Fibroblast of skin of left quadriceps (primary cell): ENCODE measurements around the gene FBXO47.
"Not testable (repeated sequence)": the region's sequence is repeated elsewhere in the genome, so short reads cannot be mapped to it uniquely, and the experiment has no call there.

ENCODE experiments used
- DNase-seq, 2 experiments: peaks; one replicate each; pipeline ENCODE4 v3.0.0-alpha.2; 2013; ENCODE audit warnings: low read depth in 2 of 2

FBXO47 gene

DNA sequence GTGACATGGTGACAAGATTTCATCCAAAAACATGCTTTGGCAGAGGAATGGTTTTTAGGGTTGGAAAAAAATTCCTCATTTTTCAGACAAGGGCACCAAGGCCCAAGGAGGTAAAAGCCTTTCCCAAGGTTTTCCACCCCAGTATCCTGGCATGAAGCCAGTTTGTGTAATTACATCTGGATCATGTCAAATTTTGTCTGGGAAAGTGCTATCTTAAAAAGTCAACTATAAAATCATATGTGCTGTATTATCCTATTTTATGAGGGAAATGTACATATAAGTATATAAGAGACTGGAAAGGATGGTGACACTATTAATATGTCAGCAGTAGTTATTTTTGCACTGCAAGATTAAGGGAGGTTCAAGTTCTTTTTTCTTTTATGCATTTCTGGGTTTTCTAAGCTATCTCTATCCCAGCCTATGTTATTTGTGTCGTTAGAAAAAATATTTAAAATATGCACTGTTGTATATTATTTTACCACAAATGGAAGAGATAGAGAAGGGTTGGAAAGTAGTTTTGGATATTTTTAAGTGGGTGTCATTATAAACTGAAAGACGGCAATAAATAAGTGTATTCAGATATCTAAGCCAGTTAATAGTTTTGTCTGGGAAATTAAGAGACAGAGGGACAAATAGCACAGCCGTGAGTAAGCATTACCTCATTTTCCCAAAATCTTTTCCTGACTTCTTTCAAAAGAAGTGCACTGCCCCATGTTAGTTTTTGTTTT lies 13.5 kb upstream of the FBXO47 start:
- peak; percentile 37 to 41 for DNase-seq

DNA sequence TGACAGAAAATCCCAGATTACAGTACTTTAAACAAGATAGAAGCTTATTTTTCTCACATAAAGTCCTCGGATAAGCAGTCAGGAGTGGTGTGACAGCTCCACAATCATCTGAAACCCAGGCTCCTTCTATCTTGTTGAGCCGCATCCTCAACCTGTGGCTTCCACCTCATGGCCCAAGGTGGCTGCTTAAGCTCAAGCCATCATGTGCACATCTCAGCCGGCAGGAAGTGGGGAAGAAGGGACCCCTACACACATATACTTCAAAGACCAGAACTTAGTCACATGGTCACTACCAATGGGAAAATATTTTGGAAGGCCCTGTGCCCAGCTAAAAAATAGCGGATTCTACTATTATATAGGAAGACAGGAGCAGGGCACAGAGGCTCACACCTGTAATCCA lies 11.0 kb upstream of the FBXO47 start:
- no peak for DNase-seq

DNA sequence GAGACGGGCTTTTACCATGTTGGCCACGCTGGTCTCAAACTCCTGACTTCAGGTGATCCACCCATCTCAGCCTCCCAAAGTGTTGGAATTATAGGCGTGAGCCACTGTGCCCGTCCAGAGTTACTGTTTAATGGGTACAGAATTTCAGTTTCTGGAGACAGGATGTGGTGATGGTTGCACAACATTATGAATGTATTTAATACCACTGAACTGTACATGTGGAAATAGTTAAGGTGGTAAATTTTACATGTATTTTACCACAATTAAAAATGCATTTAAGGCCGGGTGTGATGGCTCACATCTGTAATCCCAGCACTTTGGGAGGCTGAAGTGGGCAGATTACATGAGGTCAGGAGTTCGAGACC lies 9.0 kb upstream of the FBXO47 start:
- peak; percentile 37 to 44 for DNase-seq

DNA sequence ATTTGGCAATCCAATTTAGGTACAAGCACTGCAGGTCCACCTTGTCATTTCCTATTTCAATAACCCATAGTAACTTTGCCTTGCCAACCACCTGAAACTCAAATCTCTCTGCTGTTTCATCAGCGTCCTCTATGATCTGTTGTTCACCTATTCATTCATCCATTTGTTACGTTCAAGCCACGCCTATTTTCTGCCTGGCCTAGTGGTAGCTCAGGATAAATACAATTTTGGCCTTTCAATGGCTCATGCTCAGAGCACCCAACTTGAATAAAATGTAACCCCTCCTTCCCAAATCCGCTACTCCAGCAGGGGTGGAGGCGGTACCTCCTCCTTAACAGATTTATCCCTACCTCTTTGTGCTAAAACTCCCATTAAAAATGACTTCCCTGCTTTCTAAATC lies 3.6 kb upstream of the FBXO47 start:
- DNase-seq: no peak

DNA sequence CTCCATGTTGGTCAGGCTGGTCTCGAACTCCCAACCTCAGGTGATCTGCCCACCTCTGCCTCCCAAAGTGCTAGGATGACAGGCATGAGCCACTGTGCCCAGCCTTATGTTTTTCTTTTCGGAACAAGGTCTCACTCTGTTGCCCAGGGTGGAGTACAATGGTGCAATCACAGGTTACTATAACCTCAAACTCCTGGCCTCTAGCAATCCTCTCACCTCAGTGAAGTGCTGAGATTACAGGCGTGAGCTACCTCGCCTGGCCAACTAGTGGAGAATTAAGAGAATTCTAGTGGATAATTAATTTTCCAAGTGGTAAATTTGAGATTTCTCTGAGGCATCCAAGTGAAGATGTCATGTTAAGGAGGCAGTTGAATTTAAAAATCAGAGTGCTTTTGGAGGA lies 2.9 kb upstream of the FBXO47 start:
- no peak for DNase-seq

DNA sequence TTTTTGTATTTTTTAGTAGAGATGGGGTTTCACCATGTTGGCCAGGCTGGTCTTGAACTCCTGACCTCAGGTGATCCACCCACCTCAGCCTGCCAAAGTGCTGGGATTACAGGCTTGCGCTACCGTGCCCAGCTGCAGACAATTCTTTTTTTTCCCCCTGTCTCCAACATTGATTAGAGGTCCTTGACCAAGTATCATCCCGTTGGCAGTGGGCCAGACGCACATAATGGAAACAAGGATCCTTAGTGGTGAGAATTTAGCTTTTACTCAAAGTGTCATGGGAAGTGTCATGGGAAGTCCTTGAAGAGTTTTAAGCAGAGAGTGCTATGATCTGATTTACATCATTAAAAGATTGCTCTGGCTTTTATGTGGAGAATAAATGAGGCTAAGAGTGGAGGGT lies 2.1 kb upstream of the FBXO47 start:
- DNase-seq: no peak

DNA sequence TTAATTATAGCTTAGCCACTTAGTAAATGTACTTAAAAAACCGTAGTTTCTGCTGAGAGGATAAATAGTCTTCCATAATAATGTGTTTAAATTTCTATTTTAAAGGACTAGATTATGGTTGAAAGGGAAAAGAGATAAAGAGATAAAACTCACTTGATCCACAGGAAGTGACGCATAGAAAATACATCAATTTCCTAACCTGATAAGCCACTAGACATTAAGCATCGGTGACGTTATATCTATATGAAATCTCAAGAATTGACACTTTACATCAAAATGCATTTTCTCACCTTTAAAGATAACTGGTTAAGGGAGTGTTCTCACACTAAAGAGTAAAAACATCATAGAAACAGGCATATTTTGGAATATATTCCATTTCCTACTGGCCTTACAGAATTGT lies 5.8 kb downstream of the FBXO47 start:
- DNase-seq: no peak

DNA sequence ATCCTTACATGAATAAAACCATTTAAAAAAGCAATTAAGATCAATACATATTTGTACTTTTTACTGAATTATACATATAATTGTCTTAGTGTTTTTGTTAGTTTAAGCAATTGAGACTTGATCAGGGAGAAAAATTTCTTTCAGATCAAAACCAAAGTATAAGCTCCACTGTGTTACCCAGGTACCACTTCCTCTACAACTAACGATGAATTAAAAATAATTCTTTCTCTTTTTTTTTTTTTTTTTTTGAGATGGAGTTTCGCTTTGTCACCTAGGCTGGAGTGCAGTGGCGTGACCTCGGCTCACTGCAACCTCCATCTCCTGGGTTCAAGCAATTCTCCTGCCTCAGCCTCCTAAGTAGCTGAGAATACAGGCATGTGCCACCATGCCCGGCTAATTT lies 6.8 kb downstream of the FBXO47 start:
- DNase-seq: no peak

DNA sequence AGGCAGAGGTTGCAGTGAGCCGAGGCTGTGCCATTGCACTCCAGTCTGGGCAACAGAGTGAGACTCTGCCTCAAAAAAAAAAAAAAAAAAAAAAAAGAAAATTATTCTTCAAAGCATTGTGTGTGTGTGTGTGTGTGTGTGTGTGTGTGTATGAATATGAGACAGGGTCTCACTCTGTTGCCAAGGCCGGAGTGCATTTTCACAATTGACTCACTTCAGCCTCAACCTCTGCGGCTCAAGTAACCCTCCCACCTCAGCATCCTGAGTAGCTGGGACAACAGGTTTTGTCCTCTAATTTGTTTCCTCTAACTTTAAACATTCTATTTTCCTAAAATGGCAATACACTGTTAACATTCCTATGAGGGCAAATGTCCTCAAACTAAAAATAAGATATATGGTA lies 7.7 kb downstream of the FBXO47 start:
- no peak for DNase-seq

DNA sequence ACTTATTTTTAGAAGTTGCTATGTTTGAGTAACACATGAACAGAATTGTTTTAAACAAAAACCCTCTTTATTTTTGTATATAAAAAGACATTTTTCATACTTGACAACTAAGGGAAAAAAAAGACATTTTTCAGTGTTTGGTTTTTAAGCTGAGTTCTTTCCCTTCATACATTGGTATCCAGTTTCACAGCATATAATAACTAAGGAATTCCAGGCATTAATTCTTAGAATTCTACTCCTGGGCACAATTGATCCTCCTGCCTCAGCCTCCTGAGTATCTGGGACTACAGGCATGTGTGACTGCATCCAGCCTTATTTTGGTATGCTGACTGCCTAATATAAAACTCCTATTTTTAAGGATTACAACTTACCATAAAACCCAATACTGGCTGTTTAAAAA lies 8.4 kb downstream of the FBXO47 start:
- peak; percentile 57 to 64 for DNase-seq

DNA sequence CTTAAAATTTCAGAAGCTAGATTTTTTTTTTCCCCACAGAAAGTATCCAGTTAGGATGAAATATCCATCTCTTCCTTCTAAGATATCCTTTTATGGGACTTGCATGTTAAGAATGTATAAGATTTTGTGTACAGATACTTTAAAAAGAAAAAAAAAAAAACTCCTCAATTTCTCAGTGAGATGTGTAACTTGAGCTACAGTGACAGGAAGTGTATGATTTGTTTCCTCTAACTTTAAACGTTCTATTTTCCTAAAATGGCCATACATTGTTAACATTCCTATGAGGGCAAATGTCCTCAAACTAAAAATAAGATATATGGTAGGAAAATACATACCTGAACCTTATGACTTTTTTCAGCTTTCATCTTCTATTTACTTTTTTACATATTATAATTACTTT lies 8.9 kb downstream of the FBXO47 start:
- peak; percentile 54 to 57 for DNase-seq

DNA sequence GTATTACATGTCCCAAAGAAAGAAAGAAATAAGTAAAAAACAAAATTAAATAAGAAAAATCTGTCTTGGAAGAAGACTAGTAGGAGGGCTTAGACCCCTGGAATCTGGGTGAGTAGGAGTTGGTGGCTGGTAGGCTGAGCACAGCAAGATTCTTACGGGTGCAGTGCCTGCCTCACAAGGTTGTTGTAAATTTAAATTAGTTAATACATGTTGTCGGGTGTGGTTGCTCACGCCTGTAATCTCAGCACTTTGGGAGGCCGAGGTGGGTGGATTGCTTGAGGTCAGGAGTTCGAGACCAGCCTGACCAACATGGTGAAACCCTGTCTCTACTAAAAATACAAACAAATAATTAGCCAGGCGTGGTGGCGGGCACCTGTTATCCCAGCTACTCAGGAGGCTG lies 13.4 kb downstream of the FBXO47 start:
- not testable (repeated sequence) for DNase-seq

DNA sequence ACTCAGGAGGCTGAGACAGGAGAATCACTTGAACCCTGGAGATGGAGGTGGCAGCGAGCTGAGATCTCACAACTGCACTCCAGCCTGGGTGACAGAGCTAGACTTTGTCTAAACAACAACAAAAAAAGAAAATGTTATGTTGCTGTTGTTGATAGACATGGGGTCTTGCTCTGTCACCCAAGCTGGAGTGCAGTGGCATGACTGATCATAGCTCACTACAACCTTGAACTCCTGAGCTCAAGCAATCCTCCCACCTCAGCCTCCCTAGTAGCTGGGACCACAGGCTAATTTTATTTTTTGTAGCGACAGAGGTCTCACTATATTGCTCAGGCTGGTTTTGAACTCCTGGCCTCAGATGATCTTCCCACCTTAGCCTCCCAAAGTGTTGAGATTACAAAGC lies 20.0 kb downstream of the FBXO47 start:
- no peak for DNase-seq

DNA sequence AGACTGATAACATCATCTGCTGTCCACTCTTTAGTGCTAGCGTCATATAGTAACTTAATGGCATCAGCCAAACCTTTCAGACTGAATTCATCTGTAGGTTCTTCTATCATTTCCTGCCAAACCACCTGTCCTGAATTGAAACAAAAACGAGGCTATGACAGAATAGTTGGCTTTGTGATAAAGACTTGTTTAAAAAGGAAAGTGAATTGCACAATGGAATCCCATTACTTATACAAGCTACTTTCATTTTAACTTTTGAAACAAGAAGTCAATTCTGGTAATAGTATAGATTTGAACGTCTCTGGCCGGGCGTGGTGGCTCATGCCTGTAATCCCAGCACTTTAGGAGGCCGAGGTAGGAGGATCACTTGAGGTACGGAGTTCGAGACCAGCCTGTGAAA lies 23.6 kb downstream of the FBXO47 start:
- no peak for DNase-seq

DNA sequence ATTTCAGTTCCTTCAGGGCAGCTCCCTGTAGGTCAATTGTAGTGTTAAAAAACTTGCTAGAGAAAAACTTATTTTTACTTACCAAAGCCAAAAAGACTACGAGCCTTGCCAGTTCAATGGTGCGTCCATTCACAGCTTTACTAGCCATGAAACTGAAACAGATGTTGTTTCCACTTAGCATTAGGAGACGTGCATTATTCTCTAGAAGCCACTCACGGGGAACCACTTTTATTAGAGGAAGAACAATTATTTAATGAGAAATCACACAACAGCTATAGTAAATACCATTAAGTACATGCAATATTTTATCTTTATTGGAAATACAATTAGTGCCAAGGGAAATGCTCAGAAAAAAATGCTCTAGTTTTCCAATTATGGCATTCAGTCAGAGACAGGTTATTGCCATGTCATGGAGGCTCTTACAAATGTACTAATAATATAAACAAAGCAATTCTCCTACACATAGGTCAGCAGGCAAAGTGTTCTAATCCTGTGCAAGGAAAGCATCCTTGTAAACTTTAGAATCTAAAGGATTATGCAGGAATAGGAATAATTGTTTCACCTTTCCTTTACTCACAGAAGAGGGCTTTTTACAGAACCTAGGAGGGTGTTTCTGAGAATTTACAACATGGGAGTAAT lies 24.4 kb downstream of the FBXO47 start:
- no peak for DNase-seq

DNA sequence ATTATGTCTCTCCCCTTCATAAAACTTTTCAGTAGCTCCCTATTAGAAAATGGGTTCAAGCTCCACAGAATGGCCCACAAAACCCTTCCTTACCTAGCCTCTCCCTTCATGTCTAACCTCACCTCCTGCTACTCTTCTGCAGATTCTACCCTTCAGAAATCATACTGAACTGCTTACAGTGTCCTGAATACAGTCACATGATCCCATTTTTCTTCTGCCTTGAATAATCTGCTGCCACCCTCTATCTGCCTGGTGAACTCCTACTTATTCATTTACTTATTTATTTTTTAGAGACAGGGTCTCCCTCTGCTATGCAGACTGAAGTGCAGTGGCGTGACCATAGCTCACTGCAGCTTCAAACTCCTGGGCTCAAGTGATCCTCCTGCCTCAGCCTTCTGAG lies 26.8 kb downstream of the FBXO47 start:
- DNase-seq: no peak

DNA sequence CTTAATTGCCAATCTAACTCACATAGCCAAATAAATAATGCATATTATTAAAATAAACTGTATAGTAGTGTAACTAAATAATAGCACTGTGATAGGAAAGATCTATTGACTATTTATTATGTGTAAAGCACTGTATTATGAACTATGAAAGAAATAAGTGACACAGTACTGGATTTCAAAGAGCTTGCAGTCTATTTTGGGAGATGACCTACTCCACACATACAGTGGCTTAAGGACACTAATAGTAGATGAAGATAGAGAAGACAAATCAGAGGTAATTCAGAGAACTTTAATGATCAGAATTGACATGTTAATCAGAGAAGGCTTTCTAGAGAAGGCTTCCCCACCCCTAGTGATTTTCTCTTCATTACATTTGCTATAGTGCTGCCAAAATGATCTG lies 27.2 kb downstream of the FBXO47 start:
- DNase-seq: no peak

DNA sequence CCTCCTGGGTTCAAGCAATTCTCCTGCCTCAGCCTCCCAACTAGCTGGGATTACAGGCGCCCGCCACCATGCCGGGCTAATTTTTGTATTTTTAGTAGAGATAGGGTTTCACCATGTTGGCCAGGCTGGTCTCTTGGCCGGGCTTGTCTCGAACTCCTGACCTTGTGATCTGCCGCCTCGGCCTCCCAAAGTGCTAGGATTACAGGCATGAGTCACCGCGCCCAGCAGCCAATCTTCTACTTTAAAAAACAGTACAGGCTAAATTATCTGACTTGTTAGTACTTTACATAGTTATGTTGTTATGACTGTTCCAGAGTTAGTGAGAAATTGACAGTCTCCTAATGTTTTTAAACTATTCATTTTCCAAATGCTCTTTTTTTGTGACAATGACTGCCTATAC lies 33.2 kb downstream of the FBXO47 start:
- DNase-seq: not testable (repeated sequence)

DNA sequence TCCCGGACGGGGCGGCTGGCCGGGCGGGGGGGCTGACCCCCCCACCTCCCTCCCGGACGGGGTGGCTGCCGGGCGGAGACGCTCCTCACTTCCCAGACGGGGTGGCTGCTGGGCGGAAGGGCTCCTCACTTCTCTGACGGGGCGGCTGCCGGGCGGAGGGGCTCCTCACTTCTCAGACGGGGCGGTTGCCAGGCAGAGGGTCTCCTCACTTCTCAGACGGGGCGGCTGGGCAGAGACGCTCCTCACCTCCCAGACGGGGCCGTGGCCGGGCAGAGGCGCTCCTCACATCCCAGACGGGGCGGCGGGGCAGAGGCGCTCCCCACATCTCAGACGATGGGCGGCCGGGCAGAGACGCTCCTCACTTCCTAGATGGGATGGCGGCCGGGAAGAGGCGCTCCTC lies 36.4 kb downstream of the FBXO47 start:
- not testable (repeated sequence) for DNase-seq

DNA sequence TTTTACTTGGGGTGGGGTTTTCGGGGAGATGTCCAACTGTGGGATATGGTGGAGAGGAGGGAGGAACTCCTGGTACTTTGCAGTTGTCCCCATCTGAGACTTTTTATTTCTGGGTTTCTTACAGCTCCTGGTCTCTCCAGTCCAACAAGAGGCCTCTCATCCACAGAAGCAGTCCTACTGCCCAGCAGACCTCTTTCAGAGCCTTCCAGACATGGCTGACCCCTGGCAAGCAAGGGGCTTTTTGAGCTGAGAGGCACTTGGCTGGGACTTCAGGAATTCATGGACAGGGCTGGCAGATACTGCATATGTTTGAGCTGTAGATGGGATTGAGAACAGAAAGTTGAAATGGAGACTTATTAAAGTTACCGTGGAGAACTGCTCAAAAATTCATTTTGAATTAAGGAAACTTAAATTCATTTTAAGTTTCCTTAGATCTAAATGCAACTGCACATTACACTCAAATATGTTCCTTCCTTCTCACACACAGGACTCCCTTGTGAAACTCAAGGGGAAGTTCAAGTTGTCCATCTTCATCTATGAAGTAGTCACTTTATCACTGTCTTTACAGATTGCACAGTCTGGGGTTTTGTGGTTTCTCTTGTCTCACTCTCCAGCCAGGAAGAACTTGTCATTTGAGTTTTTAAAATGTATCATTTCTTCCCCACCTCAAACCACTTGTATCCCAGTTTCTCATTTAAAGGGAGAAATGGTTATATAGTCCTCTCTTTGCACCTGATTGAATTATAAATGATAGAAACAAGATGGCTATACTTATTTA lies 40.7 kb downstream of the FBXO47 start:
- DNase-seq: no peak

DNA sequence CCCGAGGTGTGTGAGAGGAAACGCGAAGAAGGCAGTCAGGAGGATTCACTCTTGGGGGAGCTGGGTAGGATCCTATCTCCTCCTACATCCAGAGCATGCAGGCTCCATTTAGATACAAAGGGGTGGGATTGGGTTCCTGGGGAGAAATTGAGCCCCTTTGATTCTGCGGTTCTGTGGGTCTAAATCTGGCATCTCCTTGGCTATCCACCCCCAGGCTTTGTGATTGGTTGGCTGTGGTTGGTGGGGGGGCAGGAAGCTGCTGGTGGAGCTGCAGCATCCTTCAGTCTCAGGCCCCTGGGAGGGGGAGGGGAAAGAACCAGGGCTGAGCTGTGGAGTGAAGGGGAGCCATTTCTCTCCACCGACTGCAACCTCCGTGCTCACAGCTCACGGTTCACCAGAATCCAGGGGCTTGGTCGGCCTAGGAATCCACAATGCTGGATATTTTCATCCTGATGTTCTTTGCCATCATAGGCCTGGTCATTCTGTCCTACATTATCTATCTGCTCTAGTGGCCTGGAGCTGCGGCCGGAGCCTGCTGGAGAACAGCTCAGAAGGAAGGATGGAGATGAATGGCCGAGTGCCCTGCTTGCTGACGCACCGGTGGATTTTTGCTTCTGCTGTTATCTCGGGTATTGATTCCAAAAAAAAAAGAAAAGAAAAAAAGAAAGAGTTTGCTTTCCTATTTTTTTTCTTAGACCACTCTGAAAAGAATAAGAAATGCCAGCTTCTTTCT lies 41.8 kb downstream of the FBXO47 start, which contains the start of gene LASP1NB:
LASP1NB (plus strand) TSS at position 352 of the 733 bp plus-strand sequence.
- peak; percentile 23 to 26 for DNase-seq
